Smooth muscle cell (in vitro differentiated cells): ENCODE measurements around the gene NBEA. TPM values are rescaled to one million over a fixed set of nuclear protein-coding genes. Genes with fewer than 3 reads are reported as not detected.

Source experiments
- DNase-seq: peaks from one replicate; lab custom pipeline; 2025; ENCODE audit not compliant: unreplicated experiment; lab: John Stamatoyannopoulos, UW
- H2AFZ ChIP-seq: fragments of 200-600 bp; sonication (generic); 2 replicates; pipeline ENCODE4 v1.6.0; 2016; ENCODE audit warnings: antibody characterized with exemption, low read depth, mild to moderate bottlenecking
- H3F3A ChIP-seq: fragments of 200-600 bp; sonication (generic); 2 replicates; pipeline ENCODE4 v1.6.0; 2017; ENCODE audit warnings: antibody characterized with exemption, low read depth
- H3K27ac ChIP-seq: fragments of 200-600 bp; sonication (generic); 2 replicates; pipeline ENCODE4 v1.5.1; 2016; ENCODE audit warnings: low read depth, mild to moderate bottlenecking
- H3K27me3 ChIP-seq: fragments of 200-600 bp; sonication (generic); 2 replicates; pipeline ENCODE4 v1.6.1; 2016; ENCODE audit warnings: low read depth, mild to moderate bottlenecking
- H3K36me3 ChIP-seq: fragments of 200-600 bp; sonication (generic); 2 replicates; pipeline ENCODE4 v1.5.1; 2016; ENCODE audit warnings: low read depth
- H3K4me1 ChIP-seq: fragments of 200-600 bp; sonication (generic); 2 replicates; pipeline ENCODE4 v1.5.1; 2016; ENCODE audit warnings: low read depth
- H3K4me2 ChIP-seq: fragments of 200-600 bp; sonication (generic); 2 replicates; pipeline ENCODE4 v1.6.0; 2016; ENCODE audit warnings: mild to moderate bottlenecking
- H3K4me3 ChIP-seq: fragments of 200-600 bp; sonication (generic); 2 replicates; pipeline ENCODE4 v1.5.1; 2016; ENCODE audit warnings: mild to moderate bottlenecking
- H3K79me2 ChIP-seq: fragments of 200-600 bp; sonication (generic); 2 replicates; pipeline ENCODE4 v1.6.0; 2016; ENCODE audit warnings: low read depth, mild to moderate bottlenecking
- H3K9ac ChIP-seq: fragments of 200-600 bp; sonication (generic); 2 replicates; pipeline ENCODE4 v1.6.0; 2016; ENCODE audit warnings: low read depth
- H3K9me3 ChIP-seq: fragments of 200-600 bp; sonication (generic); replicated peaks from 2 replicates; pipeline ENCODE4 v1.5.1; 2016; ENCODE audit warnings: low read depth
- H4K20me1 ChIP-seq: fragments of 200-600 bp; sonication (generic); 2 replicates; pipeline ENCODE4 v1.6.0; 2016; ENCODE audit warnings: low read depth
- CTCF ChIP-seq: fragments of 200-600 bp; sonication (generic); IDR thresholded peaks from 2 replicates; pipeline ENCODE4 v1.5.1; 2017; ENCODE audit warnings: borderline replicate concordance, mild to moderate bottlenecking, antibody characterized with exemption; ENCODE audit not compliant: insufficient read depth, poor library complexity, severe bottlenecking
- WGBS: methylation state at CpG from one replicate; pipeline ENCODE4 v1.1.7; 2016; ENCODE audit warnings: low lambda C conversion rate; 5-methylcytosine and 5-hydroxymethylcytosine counted together
- polyA plus RNA-seq: library from polyadenylated mRNA; unstranded; fragments of >200 nt; fragmentation: Nextera tagmentation; extraction: Ambion mirVana; gene quantifications from 2 replicates; pipeline ENCODE4 v1.2.1, GENCODE V29; 2016
- total RNA-seq: library from RNA; depleted of rRNA; stranded (reverse); fragments of >200 nt; gene quantifications from 2 replicates; pipeline ENCODE4 v1.2.3, GENCODE V29; 2014

The NBEA gene
- total and polyA plus RNA-seq, 2 experiments from 2014 or later = 3.6 to 11.7 TPM

- TF ChIP-seq CTCF = no peak
- no peak overlapping the region for H3K27ac ChIP-seq
Observed at GRCh38 chr13:35378939-35379338, 436.9 kb downstream of the NBEA start.

GRCh38 chr13:35379663-35380062 lies 437.6 kb downstream of the NBEA start:
- Histone ChIP-seq H3F3A (no peaks in the 10 kb centered on the region), H3K9me3 (no peaks in the 10 kb centered on the region), H2AFZ (no peak overlapping the region), H3K79me2 (no peaks in the 10 kb centered on the region), H3K27me3 (no peaks in the 10 kb centered on the region), H3K4me1 (no peaks in the 10 kb centered on the region), H3K9ac (no peak overlapping the region), H4K20me1 (no peaks in the 10 kb centered on the region), H3K27ac (no peak overlapping the region), H3K36me3 (no peaks in the 10 kb centered on the region), H3K4me3 (no peak overlapping the region), H3K4me2 (no peak overlapping the region)
- DNase-seq = no peak
- TF ChIP-seq CTCF = no peak

More at GRCh38 chr13:35378939-35379338, 436.9 kb downstream of the NBEA start:
- Histone ChIP-seq H2AFZ (no peak overlapping the region), H3F3A (no peaks in the 10 kb centered on the region), H3K9ac (no peak overlapping the region), H3K79me2 (no peaks in the 10 kb centered on the region), H3K4me2 (no peak overlapping the region), H3K27me3 (no peaks in the 10 kb centered on the region), H3K4me3 (no peak overlapping the region), H3K36me3 (no peaks in the 10 kb centered on the region), H3K9me3 (no peaks in the 10 kb centered on the region), H3K4me1 (no peaks in the 10 kb centered on the region), H4K20me1 (no peaks in the 10 kb centered on the region)
- no peak for DNase-seq

- no peaks in the 10 kb centered on the region for H3F3A ChIP-seq
- WGBS = 89% methylated on average over 6 of the region's 6 CpGs
- H3K27me3 ChIP-seq = no peaks in the 10 kb centered on the region
- H4K20me1 ChIP-seq = no peaks in the 10 kb centered on the region
- no peak for TF ChIP-seq CTCF
- no peak overlapping the region for H3K4me2 ChIP-seq
- no peak overlapping the region for H2AFZ ChIP-seq
- no peaks in the 10 kb centered on the region for H3K9me3 ChIP-seq
- no peak for DNase-seq
- no peaks in the 10 kb centered on the region for H3K4me1 ChIP-seq
- H3K9ac ChIP-seq = no peak overlapping the region
- H3K79me2 ChIP-seq = no peaks in the 10 kb centered on the region
- H3K36me3 ChIP-seq = no peaks in the 10 kb centered on the region
- H3K27ac ChIP-seq = no peak overlapping the region
- H3K4me3 ChIP-seq = no peak overlapping the region
Observed at GRCh38 chr13:35387682-35388250, 445.7 kb downstream of the NBEA start.

GRCh38 chr13:35388441-35389355 lies 446.6 kb downstream of the NBEA start:
- Histone ChIP-seq H3K79me2 (no peaks in the 10 kb centered on the region), H3K4me3 (no peak overlapping the region), H3K27me3 (no peaks in the 10 kb centered on the region), H3F3A (no peaks in the 10 kb centered on the region), H3K9ac (no peak overlapping the region), H3K36me3 (no peaks in the 10 kb centered on the region), H3K4me1 (no peaks in the 10 kb centered on the region), H2AFZ (no peak overlapping the region), H4K20me1 (no peaks in the 10 kb centered on the region), H3K27ac (no peak overlapping the region), H3K4me2 (no peak overlapping the region), H3K9me3 (no peaks in the 10 kb centered on the region)
- no peak for TF ChIP-seq CTCF
- no peak for DNase-seq
- whole genome bisulfite sequencing = 76% methylated on average over 5 of the region's 5 CpGs
